BLaER1 treated with 17β-estradiol and CSF1 and Interleukin-3, amounts not matched to agents 10 nM and 100 nM (cell line): Measurements from ENCODE around the gene PQBP1.

Experiments
- H3K27ac ChIP-seq, 11 experiments: shearing (Covaris generic); formaldehyde crosslinking; 2 replicates each; pipeline ENCODE4 v1.8.1; 2022
- H3K27me3 ChIP-seq, 11 experiments: shearing (Covaris generic); formaldehyde crosslinking; 2 replicates each; pipeline ENCODE4 v1.8.1; 2022
- H3K36me3 ChIP-seq, 11 experiments: shearing (Covaris generic); formaldehyde crosslinking; 2 replicates each; pipeline ENCODE4 v1.8.1; 2022
- H3K4me1 ChIP-seq, 10 experiments: shearing (Covaris generic); formaldehyde crosslinking; 2 replicates each; pipeline ENCODE4 v1.8.1; 2022
- H3K4me2 ChIP-seq, 11 experiments: shearing (Covaris generic); formaldehyde crosslinking; 2 replicates each; pipeline ENCODE4 v1.8.1; 2022
- H3K4me3 ChIP-seq, 10 experiments: shearing (Covaris generic); formaldehyde crosslinking; 2 replicates each; pipeline ENCODE4 v1.8.1; 2022
- H3K9ac ChIP-seq, 11 experiments: shearing (Covaris generic); formaldehyde crosslinking; 2 replicates each; pipeline ENCODE4 v1.8.1; 2022
- H3K9me3 ChIP-seq, 11 experiments: shearing (Covaris generic); formaldehyde crosslinking; replicated peaks in 1 of 11; 2 replicates each; pipeline ENCODE4 v1.8.1; 2022
- H4K20me1 ChIP-seq, 11 experiments: shearing (Covaris generic); formaldehyde crosslinking; 2 replicates each; pipeline ENCODE4 v1.8.1; 2022
- Cebpa-rat ChIP-seq, 11 experiments: shearing (Covaris generic); IDR thresholded peaks; 2 replicates each; pipeline ENCODE4 v1.8.1; 2022

PQBP1 gene

DNA sequence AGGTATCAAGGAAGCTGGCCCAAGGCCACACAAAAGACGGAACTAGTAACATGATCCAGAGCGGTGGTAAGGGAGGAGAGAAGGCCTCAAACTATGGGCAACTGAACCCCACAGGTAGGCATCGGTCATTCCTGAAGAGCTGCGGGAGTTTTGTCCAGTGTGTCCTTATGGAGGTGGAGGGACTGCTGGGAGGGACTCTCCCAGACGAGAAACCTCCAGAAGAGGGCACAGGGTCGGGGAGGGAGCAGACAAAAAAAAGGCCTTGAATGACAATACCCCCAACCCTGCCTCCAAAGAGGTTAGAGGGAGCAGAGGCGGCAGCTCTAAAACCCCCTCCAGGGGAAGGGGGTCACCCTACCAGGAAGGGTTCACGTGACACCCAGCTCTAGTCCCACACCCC is 6.5 kb downstream of the PQBP1 start:
- Histone ChIP-seq H3K27ac (no peak overlapping the region), H3K9ac (no peak overlapping the region), H3K36me3 (peaks cover 31 to 87% (median 51%) of the 10 kb centered on the region in 11 experiments), H3K4me2 (no peak overlapping the region), H3K4me1 (peaks cover 4 to 12% (median 6%) of the 10 kb centered on the region in 10 experiments; a peak in 19 of 20 replicates), H3K4me3 (no peak overlapping the region), H4K20me1 (peaks cover 0 to 67% (median 36%) of the 10 kb centered on the region in 11 experiments; a peak in 15 of 22 replicates), H3K27me3 (peaks cover 0 to 57% (median 16%) of the 10 kb centered on the region in 11 experiments; a peak in 13 of 22 replicates), H3K9me3 (no peaks in the 10 kb centered on the region; a peak in 2 of 22 replicates)
- TF ChIP-seq Cebpa-rat (IDR thresholded peaks at IDR 0.05): no peak

GRCh38 chrX:48904626-48905025 is 6.9 kb downstream of the PQBP1 start:
- Histone ChIP-seq H3K4me3 (no peak overlapping the region), H4K20me1 (peaks cover 0 to 62% (median 37%) of the 10 kb centered on the region in 11 experiments; a peak in 15 of 22 replicates), H3K4me2 (no peak overlapping the region), H3K9me3 (no peaks in the 10 kb centered on the region; a peak in 2 of 22 replicates), H3K27ac (no peak overlapping the region), H3K9ac (no peak overlapping the region), H3K36me3 (peaks cover 31 to 82% (median 51%) of the 10 kb centered on the region in 11 experiments), H3K27me3 (peaks cover 0 to 61% (median 19%) of the 10 kb centered on the region in 11 experiments; a peak in 15 of 22 replicates), H3K4me1 (peaks cover 0 to 8% (median 3%) of the 10 kb centered on the region in 10 experiments; a peak in 13 of 20 replicates)
- TF ChIP-seq Cebpa-rat (IDR thresholded peaks at IDR 0.05): no peak

- Histone ChIP-seq H3K36me3 (peaks cover 31 to 77% (median 51%) of the 10 kb centered on the region in 11 experiments), H3K9me3 (no peaks in the 10 kb centered on the region; a peak in 2 of 22 replicates), H3K27ac (no peak overlapping the region), H4K20me1 (peaks cover 0 to 61% (median 42%) of the 10 kb centered on the region in 11 experiments; a peak in 14 of 22 replicates), H3K4me1 (peaks cover 0 to 11% (median 6%) of the 10 kb centered on the region in 10 experiments; a peak in 12 of 20 replicates), H3K4me3 (no peak overlapping the region), H3K9ac (no peak overlapping the region), H3K4me2 (no peak overlapping the region), H3K27me3 (peaks cover 0 to 67% (median 25%) of the 10 kb centered on the region in 11 experiments; a peak in 15 of 22 replicates)
- no peak for TF ChIP-seq Cebpa-rat (IDR thresholded peaks at IDR 0.05)
These were observed 7.5 kb downstream of the PQBP1 start for GRCh38 chrX:48905090-48905790.

GRCh38 chrX:48908600-48908999 is 10.9 kb downstream of the PQBP1 start:
- Histone ChIP-seq H3K4me2 (no peak overlapping the region), H3K4me1 (peaks cover 7 to 25% (median 20%) of the 10 kb centered on the region in 10 experiments; a peak in 17 of 20 replicates), H3K27ac (no peak overlapping the region), H3K36me3 (peaks cover 10 to 48% (median 25%) of the 10 kb centered on the region in 11 experiments), H4K20me1 (peaks cover 2 to 43% (median 15%) of the 10 kb centered on the region in 11 experiments; a peak in 16 of 22 replicates), H3K9ac (no peak overlapping the region), H3K27me3 (peaks cover 7 to 72% (median 40%) of the 10 kb centered on the region in 11 experiments; a peak in 20 of 22 replicates), H3K4me3 (no peak overlapping the region), H3K9me3 (peaks cover 0 to 5% (median 0%) of the 10 kb centered on the region in 11 experiments; a peak in 3 of 22 replicates)
- no peak for TF ChIP-seq Cebpa-rat (IDR thresholded peaks at IDR 0.05)

GRCh38 chrX:48909703-48910294 is 12.1 kb downstream of the PQBP1 start:
- Histone ChIP-seq H3K4me3 (peak overlapping the region in 5 of 10 experiments; percentile 73 to 84 (median 76); a peak in 6 of 20 replicates), H3K4me2 (peak overlapping the region in 10 of 11 experiments; percentile 65 to 86 (median 80); a peak in 19 of 22 replicates)

DNA sequence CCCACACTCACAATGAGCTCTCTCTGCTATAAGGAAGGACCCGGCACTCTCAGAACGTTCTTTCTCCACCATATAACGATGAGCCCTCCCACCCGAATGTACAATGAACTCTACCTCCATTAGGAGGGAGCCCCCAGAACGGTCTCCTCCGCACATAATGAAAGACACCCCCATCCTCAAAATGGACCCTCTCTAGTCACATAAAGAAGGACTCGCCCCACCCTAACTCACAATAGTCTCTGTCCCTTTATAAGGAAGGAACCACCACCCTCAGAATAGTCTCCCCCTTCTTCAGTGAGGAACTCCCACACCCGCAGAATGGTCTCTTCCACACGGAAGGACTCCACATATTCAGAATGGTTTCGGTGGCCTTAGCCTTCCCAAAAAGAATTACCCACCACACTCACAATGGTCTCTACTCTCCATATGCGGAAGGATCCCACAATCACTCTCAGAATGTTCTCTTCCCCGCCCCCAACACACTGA is 13.2 kb downstream of the PQBP1 start:
- Histone ChIP-seq H3K36me3 (peaks cover 19 to 48% (median 31%) of the 10 kb centered on the region in 11 experiments), H4K20me1 (peaks cover 21 to 43% (median 35%) of the 10 kb centered on the region in 11 experiments; a peak in 20 of 22 replicates), H3K9ac (peak overlapping the region; percentile 71 to 82 (median 78)), H3K4me2 (peak overlapping the region; percentile 65 to 86 (median 81)), H3K9me3 (peaks cover 0 to 5% (median 0%) of the 10 kb centered on the region in 11 experiments; a peak in 3 of 22 replicates), H3K27me3 (peaks cover 21 to 74% (median 57%) of the 10 kb centered on the region in 11 experiments; a peak in 20 of 22 replicates), H3K27ac (peak overlapping the region; percentile 27 to 80 (median 71); a peak in 21 of 22 replicates), H3K4me1 (peaks cover 7 to 49% (median 20%) of the 10 kb centered on the region in 10 experiments; a peak in 17 of 20 replicates), H3K4me3 (peak overlapping the region; percentile 52 to 84 (median 75))
- TF ChIP-seq Cebpa-rat (IDR thresholded peaks at IDR 0.05): no peak

More at GRCh38 chrX:48909703-48910294, 12.1 kb downstream of the PQBP1 start:
- peaks cover 19 to 74% (median 52%) of the 10 kb centered on the region in 11 experiments; a peak in 20 of 22 replicates for H3K27me3 ChIP-seq
- peaks cover 7 to 37% (median 20%) of the 10 kb centered on the region in 10 experiments; a peak in 17 of 20 replicates for H3K4me1 ChIP-seq
- no peak overlapping the region for H3K27ac ChIP-seq
- peaks cover 0 to 5% (median 0%) of the 10 kb centered on the region in 11 experiments; a peak in 3 of 22 replicates for H3K9me3 ChIP-seq
- TF ChIP-seq Cebpa-rat (IDR thresholded peaks at IDR 0.05): no peak
- H3K9ac ChIP-seq: peak overlapping the region in 2 of 11 experiments; percentile 71 to 81; a peak in 4 of 22 replicates
- H4K20me1 ChIP-seq: peaks cover 9 to 43% (median 23%) of the 10 kb centered on the region in 11 experiments; a peak in 19 of 22 replicates
- peaks cover 17 to 48% (median 31%) of the 10 kb centered on the region in 11 experiments for H3K36me3 ChIP-seq

DNA sequence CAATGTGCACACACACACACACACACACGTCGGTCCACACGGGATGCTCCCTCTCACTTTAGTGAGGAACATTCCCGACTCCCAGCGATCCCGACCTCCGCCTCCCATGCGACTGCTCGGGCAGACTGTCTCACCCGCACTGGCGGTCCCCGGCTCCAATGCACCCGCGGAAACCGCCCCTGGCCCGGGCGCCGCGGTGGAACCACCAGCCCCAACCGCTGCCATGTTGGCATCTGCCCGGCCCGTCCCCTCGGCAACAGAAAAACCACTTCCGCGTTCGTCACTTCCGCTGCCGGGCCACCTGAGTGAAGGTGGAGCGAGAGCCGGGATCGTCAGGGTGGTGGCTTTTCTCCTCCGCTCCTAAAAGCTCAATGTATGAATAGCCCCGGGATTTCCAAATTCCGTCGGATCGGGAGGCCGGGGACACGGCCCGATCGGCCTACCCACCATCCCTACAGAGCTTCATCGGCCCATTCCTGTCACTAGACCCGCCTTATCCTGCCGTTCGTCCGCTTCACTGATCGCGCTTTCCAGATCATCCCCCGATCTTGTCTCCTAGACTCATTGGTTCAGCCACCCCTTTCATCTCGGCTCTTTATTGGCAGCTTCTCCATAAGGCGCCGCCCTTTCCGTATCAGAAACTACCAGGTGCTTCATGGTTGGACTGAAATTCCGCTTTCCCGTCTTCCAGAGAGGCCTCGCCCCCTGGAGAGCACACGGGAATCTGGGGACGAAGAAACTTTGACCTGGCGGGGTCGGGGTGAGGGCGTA is 13.9 kb downstream of the PQBP1 start, which contains the start of gene SLC35A2:
TSS of gene SLC35A2 (minus strand) at position 235 of the 771 bp plus-strand sequence. CDS start at position 225, 10 bp downstream.
- peaks cover 21 to 69% (median 57%) of the 10 kb centered on the region in 11 experiments; a peak in 20 of 22 replicates for H3K27me3 ChIP-seq
- H3K36me3 ChIP-seq: peaks cover 19 to 47% (median 31%) of the 10 kb centered on the region in 11 experiments
- peaks cover 7 to 55% (median 19%) of the 10 kb centered on the region in 10 experiments; a peak in 19 of 20 replicates for H3K4me1 ChIP-seq
- H3K9ac ChIP-seq: peak within 1 kb of the TSS; percentile 71 to 82 (median 78)
- H4K20me1 ChIP-seq: peaks cover 25 to 44% (median 41%) of the 10 kb centered on the region in 11 experiments; a peak in 21 of 22 replicates
- peaks cover 0 to 5% (median 0%) of the 10 kb centered on the region in 11 experiments; a peak in 3 of 22 replicates for H3K9me3 ChIP-seq
- no peak for TF ChIP-seq Cebpa-rat (IDR thresholded peaks at IDR 0.05)
- peak within 1 kb of the TSS; percentile 52 to 84 (median 75) for H3K4me3 ChIP-seq
- H3K4me2 ChIP-seq: peak within 1 kb of the TSS; percentile 65 to 86 (median 81)
- H3K27ac ChIP-seq: peak within 1 kb of the TSS; percentile 27 to 80 (median 71); a peak in 21 of 22 replicates
